ENCODE measurements around the gene AMPD1. TPM values are rescaled to one million over a fixed set of nuclear protein-coding genes. Genes with fewer than 3 reads are reported as not detected.

The AMPD1 gene
- total and polyA plus RNA-seq, 2 of the 13 experiments (the other 11 are each of a cell fraction or from before 2014, with no cell fraction given): not detected

- no peak for TF ChIP-seq AKAP8 (CRISPR knock-in tag; IDR thresholded peaks at IDR 0.05)
- no peak for TF ChIP-seq ZSCAN5A (CRISPR knock-in tag; IDR thresholded peaks at IDR 0.05; ENCODE audit: borderline replicate concordance)
- TF ChIP-seq ZNF768 (CRISPR knock-in tag; IDR thresholded peaks at IDR 0.05): no peak
- peak; percentile 51; the same call in 1 of the 2 replicates for TF ChIP-seq ZNF646 (CRISPR knock-in tag; IDR thresholded peaks at IDR 0.05)
- no peak for TF ChIP-seq SNAPC4 (CRISPR knock-in tag; IDR thresholded peaks at IDR 0.05)
- TF ChIP-seq ZNF644 (CRISPR knock-in tag; IDR thresholded peaks at IDR 0.05; ENCODE audit: low read depth): peak; percentile 97
- TF ChIP-seq STAT6 (CRISPR knock-in tag; IDR thresholded peaks at IDR 0.05; ENCODE audit: borderline replicate concordance): no peak
- TF ChIP-seq ZNF577 (CRISPR knock-in tag; IDR thresholded peaks at IDR 0.05; ENCODE audit: borderline replicate concordance, low read depth): no peak
- no peak for TF ChIP-seq ISL2 (CRISPR knock-in tag; IDR thresholded peaks at IDR 0.05)
These were observed 25.1 kb upstream of the AMPD1 start (continued) for GRCh38 chr1:114720492-114720891.
